ENCODE data around the gene COL8A1. TPM values are rescaled to one million over a fixed set of nuclear protein-coding genes. Genes with fewer than 3 reads are reported as not detected.

The COL8A1 gene
- total and polyA plus RNA-seq, 9 of the 15 experiments (the other 6 are each of a cell fraction or from before 2014, with no cell fraction given) = 0.07 TPM; not detected in 8

DNA sequence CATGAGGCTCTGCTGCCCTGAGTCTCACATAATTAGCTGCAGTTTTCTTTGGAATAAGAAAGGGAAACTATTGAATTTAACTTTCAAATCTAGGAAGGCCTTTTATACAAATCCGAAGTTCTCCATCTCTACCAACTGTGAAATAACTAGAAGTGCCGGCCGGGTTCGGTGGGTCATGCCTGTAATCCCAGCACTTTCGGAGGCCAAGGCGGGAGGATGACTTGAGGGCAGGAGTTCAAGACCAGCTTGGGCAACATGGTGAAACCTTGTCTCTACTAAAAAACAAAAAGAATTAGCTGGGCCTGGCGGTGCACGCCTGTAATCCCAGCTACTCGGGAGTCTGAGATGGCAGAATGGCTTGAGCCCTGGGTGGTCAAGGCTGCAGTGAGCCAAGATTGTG lies 43.6 kb downstream of the COL8A1 start:
- no TSS peak for BruUV-seq (replicated peaks)
- H3K4me3 ChIP-seq = no peak overlapping the region
- FAIRE-seq (no peak), ATAC-seq (no peak), DNase-seq (ENCODE audit: extremely low read depth in 1 of 4, low spot score in 3 of 4) (no peak)
- H2AFZ ChIP-seq (ENCODE audit: low read depth, low read length) = no peak overlapping the region
- TF ChIP-seq RBM39 (optimal IDR thresholded peaks at IDR 0.05; ENCODE audit: low read depth, low read length) (no peak), NFRKB (IDR thresholded peaks at IDR 0.05; ENCODE audit: low read depth) (no peak), PCBP2 (IDR thresholded peaks at IDR 0.05; ENCODE audit: low read depth, low read length, poor library complexity, severe bottlenecking) (no peak), TEAD2 (tag; IDR thresholded peaks at IDR 0.05) (no peak), MECOM (CRISPR knock-in tag; IDR thresholded peaks at IDR 0.05) (no peak), ZBTB17 (CRISPR knock-in tag; IDR thresholded peaks at IDR 0.05) (no peak), SMAD1 (IDR thresholded peaks at IDR 0.05; ENCODE audit: low read depth, low read length, partially characterized antibody) (no peak), HNRNPLL (IDR thresholded peaks at IDR 0.05; ENCODE audit: low read depth, low read length, poor library complexity, severe bottlenecking) (no peak), SMAD2 (IDR thresholded peaks at IDR 0.05; ENCODE audit: low read depth, low read length) (no peak), MTA2 (IDR thresholded peaks at IDR 0.05; ENCODE audit: low read depth) (no peak), CREB1 (IDR thresholded peaks at IDR 0.05) (no peak), CREB1 (CRISPR knock-in tag; IDR thresholded peaks at IDR 0.05) (no peak), ZNF41 (CRISPR knock-in tag; conservative IDR thresholded peaks at IDR 0.05) (no peak), ZNF668 (CRISPR knock-in tag; IDR thresholded peaks at IDR 0.05) (no peak), JUNB (CRISPR knock-in tag; conservative IDR thresholded peaks at IDR 0.05) (no peak), ZNF282 (CRISPR knock-in tag; IDR thresholded peaks at IDR 0.05) (no peak), ELK1 (CRISPR knock-in tag; IDR thresholded peaks at IDR 0.05) (no peak), SMARCE1 (IDR thresholded peaks at IDR 0.05) (no peak), NFIX (CRISPR knock-in tag; IDR thresholded peaks at IDR 0.05; ENCODE audit: low read depth) (no peak)
- TF ChIP-seq, protein P1, sequence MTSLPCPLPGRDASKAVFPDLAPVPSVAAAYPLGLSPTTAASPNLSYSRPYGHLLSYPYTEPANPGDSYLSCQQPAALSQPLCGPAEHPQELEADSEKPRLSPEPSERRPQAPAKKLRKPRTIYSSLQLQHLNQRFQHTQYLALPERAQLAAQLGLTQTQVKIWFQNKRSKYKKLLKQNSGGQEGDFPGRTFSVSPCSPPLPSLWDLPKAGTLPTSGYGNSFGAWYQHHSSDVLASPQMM (CRISPR knock-in tag; IDR thresholded peaks at IDR 0.05) = no peak
- H3K4me1 ChIP-seq (replicated peaks in 1 of 2; ENCODE audit: control insufficient read depth in 2 of 2, insufficient read depth in 2 of 2, low read length in 2 of 2) = no peaks in the 10 kb centered on the region
- no peaks in the 10 kb centered on the region for H4K20me1 ChIP-seq (replicated peaks; ENCODE audit: control insufficient read depth, insufficient read depth, low read length)
- WGBS (ENCODE audit: insufficient coverage, low coverage, missing lambda C conversion rate) = 0% methylated on average over 9 of the region's 9 CpGs
- H3K27me3 ChIP-seq (ENCODE audit: control insufficient read depth in 2 of 2, insufficient read depth in 2 of 2, low read length in 2 of 2) = no peaks in the 10 kb centered on the region
- H3K9me3 ChIP-seq (replicated peaks; ENCODE audit: control insufficient read depth, insufficient read depth, low read depth, low read length) = no peaks in the 10 kb centered on the region
- H3K9me1 ChIP-seq (ENCODE audit: control insufficient read depth, insufficient read depth, low read length) = no peaks in the 10 kb centered on the region
- H3K27ac ChIP-seq (ENCODE audit: extremely low read depth, low read depth, low read length) = no peak overlapping the region
- intact Hi-C loops (cut with micrococcal nuclease) (no loop called here), in situ Hi-C loops (cut with MboI) (no loop called here)
- no peaks in the 10 kb centered on the region for H3K79me2 ChIP-seq (ENCODE audit: control insufficient read depth, insufficient read depth, low read length)
- no peak overlapping the region for H3K9ac ChIP-seq (ENCODE audit: insufficient read depth in 1 of 2, low read depth in 2 of 2, low read length in 2 of 2)
- no peak overlapping the region for H3K4me2 ChIP-seq (ENCODE audit: insufficient read depth, low read length)
- H3K36me3 ChIP-seq (ENCODE audit: control insufficient read depth, insufficient read depth, low read length) = no peaks in the 10 kb centered on the region
- ChIA-PET CTCF (ENCODE audit: low intra/inter-chr PET ratio) (no interaction called here), POLR2A (no interaction called here)
